H1 (cell line): Measurements from ENCODE around the gene GTF3C2. TPM values are rescaled to one million over a fixed set of nuclear protein-coding genes. Genes with fewer than 3 reads are reported as not detected.

Experiments used
- BACH1 ChIP-seq: IDR thresholded peaks from 2 replicates; pipeline ENCODE4 v1.6.1; 2012; ENCODE audit warnings: low read length, improper control_type of control experiment
- CHD7 ChIP-seq: fragments of 300-600 bp; sonication (generic); IDR thresholded peaks from 2 replicates; pipeline ENCODE4 v1.7.1; 2012; ENCODE audit warnings: low read length, moderate library complexity, mild to moderate bottlenecking, inconsistent platforms; ENCODE audit not compliant: insufficient replicate concordance
- MAFK ChIP-seq: IDR thresholded peaks from 2 replicates; pipeline ENCODE4 v1.6.1; 2012; ENCODE audit warnings: low read depth, mild to moderate bottlenecking, improper control_type of control experiment, low read length
- NRF1 ChIP-seq: IDR thresholded peaks from 2 replicates; pipeline ENCODE4 v1.6.1; 2011; ENCODE audit warnings: mild to moderate bottlenecking, low read depth, low read length, improper control_type of control experiment
- POU5F1 ChIP-seq: IDR thresholded peaks from 2 replicates; pipeline ENCODE4 v1.6.1; 2011; ENCODE audit warnings: low read depth, mild to moderate bottlenecking, low read length, moderate library complexity
- TBP ChIP-seq: IDR thresholded peaks from 2 replicates; pipeline ENCODE4 v1.6.1; 2011; ENCODE audit warnings: low read depth, low read length, improper control_type of control experiment
- TCF12 ChIP-seq: IDR thresholded peaks from 2 replicates; pipeline ENCODE4 v1.6.1; 2011; ENCODE audit warnings: low read depth, mild to moderate bottlenecking, low read length
- polyA plus RNA-seq, 7 experiments: library from polyadenylated mRNA; depleted of rRNA in 3 of 7; stranded (reverse) in 5 of 7; unstranded in 2 of 7; fragments of >200 nt in 5 of 7; fragments of 200-250 nt in 2 of 7; gene quantifications; 1 replicate in 5 of 7; 2 replicates in 1 of 7; 4 replicates in 1 of 7; pipeline versions ENCODE4 v1.2.1 to v1.2.3, GENCODE V29; 2011 to 2013; ENCODE audit warnings: missing spikeins in 2 of 7, mixed read lengths in 2 of 7
- total RNA-seq: library from RNA; stranded (reverse); fragmentation: NEBNext Ultra II Directional; extraction: Animal tissue kit (Norgen Biotek cat#: 25700); gene quantifications from 2 replicates; pipeline ENCODE4 v1.2.1, GENCODE V29; 2021
- TF ChIP-seq, protein P1 (sequence below): IDR thresholded peaks from 2 replicates; pipeline ENCODE4 v1.6.1; 2012; ENCODE audit warnings: inconsistent platforms

GTF3C2 gene
- total and polyA plus RNA-seq, 2 of the 8 experiments (the other 6 are each of a cell fraction or from before 2014, with no cell fraction given): 118 to 127 TPM

GRCh38 chr2:27370026-27370815, 13.7 kb upstream of the GTF3C2 start, which contains the start of the genes EIF2B4 and SNX17 (continued):
- TF ChIP-seq TCF12 (0 out of 2 replicates have a peak, but pooled peaks have one; percentile 59), CHD7 (no peak), POU5F1 (no peak), BACH1 (peak; percentile 86), MAFK (no peak), TBP (peak; percentile 82), NRF1 (no peak)
- TF ChIP-seq, protein P1, sequence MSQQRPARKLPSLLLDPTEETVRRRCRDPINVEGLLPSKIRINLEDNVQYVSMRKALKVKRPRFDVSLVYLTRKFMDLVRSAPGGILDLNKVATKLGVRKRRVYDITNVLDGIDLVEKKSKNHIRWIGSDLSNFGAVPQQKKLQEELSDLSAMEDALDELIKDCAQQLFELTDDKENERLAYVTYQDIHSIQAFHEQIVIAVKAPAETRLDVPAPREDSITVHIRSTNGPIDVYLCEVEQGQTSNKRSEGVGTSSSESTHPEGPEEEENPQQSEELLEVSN: peak; percentile 54
